HG03520 (cell line): Measurements from ENCODE around the gene MEAK7.

Experiments
- ATAC-seq: cut with Tn5 transposase; IDR thresholded peaks from one replicate; pipeline ENCODE4 v1.9.1; 2021; ENCODE audit warnings: mild to moderate bottlenecking, moderate library complexity; ENCODE audit not compliant: unreplicated experiment

MEAK7 gene

GRCh38 chr16:84471316-84471715 is 33.1 kb downstream of the MEAK7 start:
- ATAC-seq, result no peak

- ATAC-seq, result no peak
Measured at GRCh38 chr16:84467709-84468108, 36.8 kb downstream of the MEAK7 start.

- ATAC-seq, result no peak
Measured at GRCh38 chr16:84467256-84467655, 37.2 kb downstream of the MEAK7 start.

DNA sequence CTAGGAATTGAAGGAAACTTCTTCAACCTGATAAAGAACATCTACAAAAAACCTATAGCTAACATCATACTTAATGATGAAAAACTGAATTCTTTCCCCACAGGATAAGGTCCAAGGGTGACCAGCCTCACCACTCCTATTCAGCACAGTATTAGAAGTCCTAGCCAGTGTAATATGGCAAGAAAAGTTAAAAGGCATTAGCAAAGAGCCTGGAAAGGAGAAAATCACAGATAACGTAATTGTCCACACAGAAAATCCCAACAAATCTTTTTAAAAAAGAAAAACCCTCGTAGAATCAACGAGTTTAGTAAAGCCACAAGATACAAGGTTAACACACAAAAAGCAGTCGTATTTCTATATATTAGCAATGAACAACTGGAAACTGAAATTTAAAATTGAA is 37.8 kb downstream of the MEAK7 start:
- no peak for ATAC-seq

- no peak for ATAC-seq
Measured at GRCh38 chr16:84465154-84465553, 39.3 kb downstream of the MEAK7 start.

DNA sequence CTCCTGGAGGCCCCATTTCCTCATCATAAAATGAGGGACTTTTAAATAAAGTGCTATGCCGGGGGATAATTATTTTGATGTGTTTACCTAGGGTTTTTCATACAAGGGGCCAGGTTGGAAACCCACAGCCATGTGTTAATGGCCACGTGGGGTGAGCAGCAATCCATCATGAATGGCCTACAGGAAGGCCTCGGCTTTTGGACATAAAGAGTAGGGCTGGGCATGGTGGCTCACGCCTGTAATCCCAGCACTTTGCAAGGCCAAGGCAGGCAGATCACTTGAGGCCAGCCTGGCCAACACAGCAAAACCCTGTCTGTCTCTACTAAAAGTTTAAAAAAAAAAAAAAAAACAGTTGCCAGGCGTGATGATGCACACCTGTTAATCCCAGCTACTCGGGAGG is 40.3 kb downstream of the MEAK7 start:
- ATAC-seq, result no peak

DNA sequence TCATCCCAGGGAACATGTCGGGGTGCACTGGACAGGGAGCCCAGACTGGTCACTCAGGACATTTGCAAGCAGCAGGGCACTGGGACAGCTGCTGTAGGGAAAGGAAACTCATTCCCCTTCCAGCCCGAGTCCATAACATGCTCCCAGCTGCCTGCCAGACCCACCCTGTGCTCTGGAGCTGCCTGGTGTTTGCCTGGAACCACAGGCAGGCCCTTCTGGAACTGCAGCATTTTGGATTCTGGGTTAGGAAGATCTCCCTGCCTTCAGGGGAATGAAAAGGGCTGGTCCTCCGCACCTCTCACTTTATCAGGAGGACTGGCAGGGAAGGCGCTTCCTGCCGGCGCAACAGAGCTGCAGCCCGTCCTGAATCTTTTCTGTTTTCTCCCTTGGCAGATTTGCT is 41.2 kb downstream of the MEAK7 start:
- ATAC-seq, result no peak

- ATAC-seq, result no peak
Measured at GRCh38 chr16:84462296-84463210, 41.9 kb downstream of the MEAK7 start.

DNA sequence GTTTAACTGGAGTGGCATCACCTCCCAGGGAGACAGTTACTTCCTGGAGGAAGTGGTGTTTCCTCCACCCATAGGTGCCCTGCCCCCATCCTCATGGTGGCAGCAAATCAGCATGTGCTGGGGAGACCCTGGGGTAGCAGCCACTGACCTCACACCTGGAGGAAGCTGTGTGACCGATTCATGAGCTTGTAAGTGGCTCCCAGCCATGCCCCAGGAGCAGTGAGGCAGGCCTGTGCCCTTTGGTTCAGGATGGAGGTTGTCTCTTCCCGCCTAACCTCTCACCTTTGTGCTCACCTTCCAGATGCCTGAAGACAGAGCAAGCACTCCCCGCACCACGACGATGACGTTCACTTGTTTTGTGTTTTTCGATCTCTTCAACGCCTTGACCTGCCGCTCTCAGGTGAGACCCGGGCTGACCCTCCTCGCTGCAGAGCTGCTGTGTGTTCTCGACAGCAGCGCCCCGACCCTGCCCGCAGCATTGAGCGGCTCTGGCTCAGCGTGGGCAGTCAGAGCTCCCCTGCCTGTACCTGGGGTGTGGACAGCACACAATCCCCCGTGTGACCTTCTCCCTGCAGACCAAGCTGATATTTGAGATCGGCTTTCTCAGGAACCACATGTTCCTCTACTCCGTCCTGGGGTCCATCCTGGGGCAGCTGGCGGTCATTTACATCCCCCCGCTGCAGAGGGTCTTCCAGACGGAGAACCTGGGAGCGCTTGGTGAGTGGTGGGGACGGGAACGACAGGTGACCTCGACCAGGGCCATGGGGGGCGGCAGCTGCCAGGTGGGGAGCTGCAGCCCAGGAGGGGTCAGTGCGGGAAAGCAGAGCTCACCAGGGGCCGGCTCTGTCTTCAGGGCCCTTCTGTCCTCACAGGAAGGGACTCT is 42.8 kb downstream of the MEAK7 start:
- no peak for ATAC-seq

- ATAC-seq, result no peak
Measured at GRCh38 chr16:84461029-84461412, 43.4 kb downstream of the MEAK7 start.

GRCh38 chr16:84460406-84461028 is 43.9 kb downstream of the MEAK7 start:
- no peak for ATAC-seq

GRCh38 chr16:84459941-84460405 is 44.5 kb downstream of the MEAK7 start:
- no peak for ATAC-seq

DNA sequence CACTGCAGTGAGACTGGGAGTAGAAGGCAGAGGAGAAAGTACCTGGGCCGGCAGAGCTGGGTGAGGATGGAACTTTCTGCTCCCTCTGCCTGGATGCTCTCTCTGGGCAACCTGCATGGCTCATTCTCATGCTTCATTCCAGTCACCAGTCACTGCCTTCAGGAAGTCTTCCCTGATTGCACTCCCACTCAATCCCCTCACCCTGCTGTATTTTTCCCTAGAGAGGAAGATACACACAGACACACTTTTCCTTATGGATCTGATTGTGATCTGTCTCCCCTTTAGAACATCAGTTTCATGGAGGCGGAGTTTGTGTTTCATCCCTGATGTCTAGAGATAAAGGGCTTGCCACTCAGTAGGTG is 44.9 kb downstream of the MEAK7 start:
- no peak for ATAC-seq

DNA sequence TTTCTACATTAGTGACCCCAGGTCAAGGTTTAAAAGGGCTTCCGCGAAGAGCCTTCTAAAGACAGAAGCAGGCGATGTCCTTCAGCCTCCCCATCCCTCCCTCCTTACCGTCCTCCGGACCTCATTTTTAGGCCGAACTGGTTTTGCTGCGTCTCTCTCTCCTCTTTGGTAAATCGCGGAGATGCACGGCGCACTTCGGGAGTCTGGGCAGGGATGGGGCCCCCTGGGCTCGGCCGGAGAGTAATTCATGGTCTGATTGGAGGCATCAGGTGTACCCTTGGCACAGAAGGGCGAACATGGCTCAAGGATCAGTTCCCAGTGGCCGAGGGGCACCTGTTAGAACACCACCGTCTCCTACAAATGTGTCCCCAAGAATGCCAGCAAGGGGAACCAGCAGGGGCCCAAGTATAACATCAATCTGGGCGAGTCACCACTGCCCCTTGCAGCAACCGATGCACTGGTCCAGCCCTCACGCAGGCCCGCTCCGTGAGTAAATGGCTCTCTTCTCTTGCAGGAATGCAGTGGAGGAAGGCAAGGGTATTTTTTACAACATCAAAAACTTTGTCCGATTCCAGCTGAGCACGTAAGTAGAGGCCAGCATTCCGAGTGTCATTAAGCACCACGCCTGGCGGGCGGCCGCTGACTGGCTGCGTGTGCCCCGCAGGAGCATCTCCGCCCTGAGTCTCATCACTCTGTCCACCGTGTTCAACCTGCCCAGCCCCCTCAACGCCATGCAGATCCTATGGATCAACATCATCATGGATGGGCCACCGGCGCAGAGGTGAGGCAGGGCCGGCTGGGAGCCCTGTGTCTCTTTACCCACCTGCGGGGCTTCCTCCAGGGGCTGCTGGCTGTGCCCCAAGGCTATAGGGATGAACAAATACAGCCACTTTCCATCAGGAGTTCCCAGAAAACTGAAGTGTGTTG is 45.6 kb downstream of the MEAK7 start:
- no peak for ATAC-seq

DNA sequence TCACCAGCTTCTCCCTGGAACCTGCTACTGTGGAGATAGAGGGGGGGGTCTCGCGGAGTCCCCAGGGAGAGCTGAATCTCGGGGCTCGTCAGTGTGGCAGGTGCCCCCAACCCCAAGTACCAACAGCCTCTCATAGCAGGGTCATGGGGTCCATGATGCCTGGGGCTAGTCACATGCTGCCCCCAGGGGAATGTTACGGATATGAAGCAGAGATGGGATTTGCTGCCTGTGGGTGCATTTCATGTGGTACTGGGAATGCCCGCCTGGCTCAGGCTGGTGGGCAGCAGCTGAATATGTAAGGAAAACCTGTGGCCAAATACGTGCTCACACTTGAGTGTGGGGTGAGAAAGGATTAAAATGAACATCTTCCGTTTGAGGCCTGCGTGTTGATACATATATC is 49.4 kb downstream of the MEAK7 start:
- no peak for ATAC-seq
